GM04504 (cell line): Measurements from ENCODE around the gene KRT34.
A peak's percentile ranks its signal among the peaks of the same experiment; 100 is the strongest.
"Not testable (repeated sequence)": the region's sequence is repeated elsewhere in the genome, so short reads cannot be mapped to it uniquely, and the experiment has no call there.

ENCODE experiments used
- DNase-seq: peaks from one replicate; pipeline ENCODE4 v3.0.0-alpha.2; 2012; ENCODE audit warnings: low read depth

KRT34 gene

GRCh38 chr17:41404024-41404671 is 22.0 kb upstream of the KRT34 start:
- peak; percentile 88 for DNase-seq

DNA sequence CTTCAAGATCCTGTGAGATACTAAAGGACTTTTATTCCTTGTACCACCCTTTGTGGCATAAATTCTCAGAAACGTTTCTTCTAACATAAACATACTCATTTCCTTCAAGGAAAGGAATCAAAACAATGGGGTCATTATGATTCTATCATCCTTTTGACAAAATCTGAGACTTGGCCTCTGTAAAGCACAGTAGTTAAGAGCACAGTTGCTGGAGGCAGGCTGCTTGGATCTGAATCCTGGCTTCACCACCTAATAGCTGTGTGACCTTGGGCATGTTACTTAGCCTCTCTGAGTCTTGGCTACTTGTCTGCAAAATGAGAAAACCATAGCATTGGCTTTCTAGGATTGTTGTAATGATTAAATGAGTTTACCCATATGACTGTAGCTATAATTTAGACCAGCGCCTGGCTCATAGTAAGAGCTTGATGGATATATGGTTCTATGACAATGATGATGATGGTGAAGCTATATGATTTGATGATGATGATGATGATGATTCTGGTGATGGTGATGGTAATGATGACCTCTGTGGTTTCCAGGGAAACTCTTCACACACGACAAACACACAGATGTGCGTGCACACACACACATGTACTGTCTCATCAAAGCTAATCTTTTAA is 21.4 kb upstream of the KRT34 start:
- no peak for DNase-seq

- no peak for DNase-seq
Observed at GRCh38 chr17:41402161-41402560, 20.1 kb upstream of the KRT34 start.

DNA sequence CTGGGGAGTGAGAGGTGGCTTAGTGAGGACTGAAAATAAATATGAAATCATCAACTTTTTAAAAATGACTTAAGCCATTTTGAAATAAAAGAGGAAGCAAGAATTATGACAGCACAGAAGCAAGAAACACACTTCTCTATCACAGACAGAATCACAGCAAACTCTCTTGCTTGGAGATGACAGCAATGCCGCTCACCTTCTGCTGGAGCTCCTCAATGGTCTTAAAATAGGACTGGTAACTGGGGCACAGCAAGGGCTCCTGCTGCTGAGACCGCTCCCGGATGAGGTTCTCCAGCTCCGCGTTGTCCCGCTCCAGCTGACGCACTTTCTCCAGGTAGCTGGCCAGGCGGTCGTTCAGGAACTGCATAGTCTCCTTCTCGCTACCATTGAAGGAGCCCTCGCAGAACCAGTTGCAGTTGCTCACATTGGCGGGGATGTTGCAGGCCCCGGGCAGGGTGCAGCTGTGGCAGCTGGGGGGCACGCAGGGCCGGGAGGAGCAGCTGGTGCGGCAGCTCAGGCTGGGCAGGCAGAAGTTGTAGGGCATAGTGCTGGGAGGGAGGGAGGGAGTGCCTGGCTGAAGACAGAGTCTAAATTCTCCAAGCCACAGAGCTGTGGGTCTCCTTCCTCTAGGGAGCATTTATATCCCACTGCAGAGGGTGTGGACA is 15.0 kb upstream of the KRT34 start, which contains the start of gene KRT31:
KRT31 (minus strand) TSS at position 613 of the 665 bp plus-strand sequence; CDS start at position 544, 69 bp downstream.
- DNase-seq: no peak

DNA sequence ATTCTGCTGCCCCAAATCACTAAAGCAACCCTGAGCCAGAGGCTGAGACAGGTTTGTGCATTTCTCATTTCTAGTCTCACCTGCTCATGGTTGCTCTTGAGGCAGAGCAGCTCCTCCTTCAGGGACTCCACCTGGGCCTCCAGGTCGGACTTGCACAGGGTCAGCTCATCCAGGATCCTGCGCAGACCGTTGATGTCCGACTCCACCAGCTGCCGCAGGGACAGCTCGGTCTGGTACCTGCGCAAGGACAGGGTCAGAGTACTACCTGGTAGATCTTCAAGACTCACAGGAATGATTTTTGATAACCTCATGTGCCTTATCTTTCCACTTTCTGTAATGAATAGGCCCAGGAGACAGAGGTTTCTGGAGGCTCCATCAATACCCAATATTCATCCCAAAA is 14.2 kb upstream of the KRT34 start:
- DNase-seq: no peak

- DNase-seq: no peak
Observed at GRCh38 chr17:41395611-41396010, 13.5 kb upstream of the KRT34 start.

DNA sequence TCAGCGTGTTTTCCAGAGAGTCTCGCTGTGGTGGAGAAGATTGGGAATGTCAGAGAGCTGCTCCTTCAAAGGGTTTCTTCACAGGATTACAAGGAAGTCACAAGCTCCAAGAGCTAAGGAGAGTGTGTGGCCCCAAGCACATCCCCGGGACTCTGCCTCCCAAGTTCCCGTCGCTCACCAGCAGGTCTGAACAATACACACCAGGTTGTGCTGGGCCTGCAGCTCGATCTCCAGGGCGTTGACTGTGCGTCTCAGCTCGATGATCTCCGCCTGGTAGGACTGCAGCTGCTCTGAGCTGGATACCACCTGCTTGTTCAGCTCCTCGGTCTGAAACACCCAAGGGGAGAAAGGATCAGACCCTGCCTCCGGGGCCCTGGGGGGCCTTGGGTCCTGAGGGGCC is 12.9 kb upstream of the KRT34 start:
- not testable (repeated sequence) for DNase-seq

DNA sequence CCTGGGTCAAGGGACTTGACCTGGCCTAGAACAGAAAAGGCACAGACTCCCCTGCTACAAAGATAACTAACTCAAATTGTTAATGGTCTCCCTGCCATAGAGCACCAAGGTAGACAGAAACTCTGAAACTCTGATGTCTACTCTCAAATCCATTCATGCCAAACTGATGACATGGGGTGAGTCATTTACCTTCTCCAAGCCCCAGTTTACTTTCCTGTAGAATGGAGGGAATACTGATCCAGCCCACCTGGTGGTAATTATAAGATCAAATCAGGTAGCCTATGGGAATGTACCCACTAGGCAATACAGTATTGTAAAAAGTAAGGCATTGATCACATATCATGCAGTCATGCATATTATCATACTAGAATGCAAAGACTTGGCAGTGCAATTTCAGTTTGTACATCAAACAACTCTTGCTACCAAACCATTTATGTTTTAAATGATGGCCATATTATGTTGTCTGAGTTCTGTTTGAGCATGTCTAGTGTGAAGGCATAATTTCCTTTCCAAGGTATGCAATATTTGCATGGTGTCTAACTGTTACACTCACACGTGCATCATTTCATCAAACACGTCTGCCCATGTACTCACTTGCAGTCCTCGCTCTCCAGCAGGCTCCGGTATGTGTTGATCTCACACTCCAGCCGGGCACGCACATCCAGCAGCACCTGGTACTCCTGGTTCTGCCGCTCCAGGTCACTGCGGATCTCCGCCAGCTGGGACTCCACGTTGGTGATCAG is 12.3 kb upstream of the KRT34 start:
- no peak for DNase-seq

- DNase-seq: no peak
Observed at GRCh38 chr17:41393826-41394225, 11.7 kb upstream of the KRT34 start.

DNA sequence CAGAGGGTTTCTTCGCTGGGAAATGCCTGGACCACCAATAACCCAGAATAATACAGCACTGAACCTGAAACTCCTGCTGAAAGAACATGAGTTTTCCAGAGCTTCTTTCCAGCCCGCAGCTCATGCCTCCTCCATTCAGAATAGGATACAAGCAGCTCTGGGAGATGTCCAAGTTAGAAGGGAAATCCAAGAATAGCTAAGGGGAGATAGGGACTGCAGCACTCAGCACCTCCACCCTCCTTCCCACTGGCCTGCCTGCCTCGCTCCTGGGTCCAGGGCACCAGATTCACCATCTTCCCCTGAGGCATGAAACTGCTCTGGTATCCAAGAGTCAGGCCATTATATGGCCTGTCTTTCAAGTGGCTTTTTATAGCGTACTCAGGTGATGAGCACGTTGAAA is 11.2 kb upstream of the KRT34 start:
- DNase-seq: no peak

DNA sequence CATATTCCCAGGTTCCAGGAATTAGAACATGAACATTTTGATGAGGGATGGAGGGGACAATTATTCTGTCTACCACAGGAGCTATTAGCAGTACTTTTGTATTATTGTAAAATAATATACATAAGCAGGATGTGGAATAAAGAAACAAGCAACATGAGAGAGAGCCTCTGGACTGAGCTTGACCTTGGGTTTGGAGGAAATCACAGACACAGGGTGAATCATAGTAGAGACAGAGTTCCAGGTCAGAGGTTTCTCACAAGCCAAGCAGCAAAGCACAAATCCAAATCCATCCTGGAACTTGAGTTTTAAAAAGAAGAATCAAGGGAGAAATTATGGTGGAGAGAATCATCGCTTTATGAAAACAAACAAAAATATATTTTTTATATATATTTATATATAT is 10.2 kb upstream of the KRT34 start:
- DNase-seq: no peak

DNA sequence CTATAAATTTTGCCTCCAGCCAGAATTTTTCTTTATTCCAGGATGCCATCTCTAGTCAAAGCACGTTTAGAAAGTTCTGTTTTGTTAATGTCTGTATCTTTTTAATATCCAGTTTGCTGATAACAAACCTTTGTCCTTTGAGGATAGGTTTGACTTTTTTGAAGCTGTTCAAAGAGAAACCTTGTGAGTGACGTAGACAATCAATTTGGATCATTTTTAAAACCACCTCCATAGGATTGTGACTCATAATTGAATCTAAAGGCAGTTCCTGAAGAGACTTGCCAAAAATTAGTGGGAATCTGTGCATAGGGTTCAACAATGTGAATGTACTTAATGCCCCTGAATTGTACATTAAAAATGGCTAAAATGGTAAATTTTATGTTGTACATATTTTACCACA is 9.4 kb upstream of the KRT34 start:
- no peak for DNase-seq

- DNase-seq: no peak
Observed at GRCh38 chr17:41390411-41390938, 8.4 kb upstream of the KRT34 start.

- DNase-seq: no peak
Observed at GRCh38 chr17:41387670-41388069, 5.6 kb upstream of the KRT34 start.

- no peak for DNase-seq
Observed at GRCh38 chr17:41386227-41386626, 4.1 kb upstream of the KRT34 start.

DNA sequence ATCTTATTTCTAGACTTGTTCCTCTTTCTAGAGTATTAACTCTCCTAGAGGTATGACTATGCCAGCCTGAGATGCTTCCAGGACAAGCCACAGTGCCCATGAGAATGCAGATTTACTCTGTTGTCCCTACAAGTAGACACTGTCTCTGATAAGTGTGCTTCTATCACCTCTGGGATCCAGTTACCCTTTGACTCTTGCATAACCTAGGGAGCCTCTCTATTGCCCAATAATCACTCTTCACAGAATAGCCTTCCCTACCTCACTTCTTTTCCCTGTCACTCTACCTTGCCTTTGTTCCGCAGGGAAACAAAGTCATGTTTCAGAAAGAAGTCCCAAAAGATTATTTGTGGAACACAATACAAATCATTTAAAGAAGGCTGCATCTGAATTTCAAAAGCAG is 1.6 kb upstream of the KRT34 start:
- no peak for DNase-seq

- DNase-seq: peak; percentile 67
Observed at GRCh38 chr17:41382394-41382793, 288 bp upstream of the KRT34 start.

GRCh38 chr17:41380091-41380490 is 2.0 kb downstream of the KRT34 start:
- DNase-seq: peak; percentile 83

DNA sequence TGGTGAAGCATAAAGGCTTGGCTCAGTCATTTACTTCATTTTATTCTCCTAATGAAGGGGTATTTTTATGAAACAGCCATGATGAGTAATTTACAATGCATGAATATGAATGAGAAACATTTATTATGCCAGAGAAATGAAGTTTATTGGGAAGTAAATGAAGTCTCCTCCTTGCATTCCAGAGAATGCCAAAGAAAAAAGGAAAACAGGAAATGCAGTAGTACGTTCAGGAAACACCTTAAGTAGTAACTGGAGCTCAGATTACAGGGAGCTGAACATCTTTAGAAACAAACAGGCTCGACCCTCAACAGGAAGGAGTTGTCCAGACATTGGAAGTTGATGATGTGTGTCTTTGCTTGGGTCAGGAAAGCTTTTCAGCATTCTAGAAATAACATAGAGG is 4.6 kb downstream of the KRT34 start:
- DNase-seq: no peak

DNA sequence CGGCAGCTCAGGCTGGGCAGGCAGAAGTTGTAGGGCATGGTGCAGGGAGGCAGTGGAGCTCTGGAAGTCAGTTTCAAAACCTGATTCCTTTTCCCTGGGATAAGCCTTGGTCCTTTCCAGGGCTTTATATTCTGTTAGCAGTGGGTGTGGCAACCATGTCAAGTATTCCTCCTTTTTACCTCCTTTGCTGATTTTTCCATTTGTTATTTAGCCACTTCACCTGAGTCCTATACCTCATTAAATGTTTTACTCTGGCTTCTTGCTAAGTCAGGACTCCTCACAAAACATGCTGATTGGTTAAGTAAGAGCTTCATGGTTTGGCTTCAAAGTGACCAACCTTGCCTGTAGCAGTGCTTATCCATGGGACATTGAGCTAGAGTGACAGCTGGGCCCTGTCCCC is 12.4 kb downstream of the KRT34 start, which contains the start of gene KRT33B:
KRT33B (minus strand) TSS at position 101 of the 400 bp plus-strand sequence; CDS start at position 38, 63 bp downstream.
- DNase-seq: no peak

- no peak for DNase-seq
Observed at GRCh38 chr17:41369023-41369422, 13.1 kb downstream of the KRT34 start.

GRCh38 chr17:41367426-41368075 is 14.6 kb downstream of the KRT34 start:
- DNase-seq: no peak
